HUDEP-2 (cell line): Measurements from ENCODE around the gene ITM2C.
A peak's percentile ranks its signal among the peaks of the same experiment; 100 is the strongest.

Experiments used
- DNase-seq, 76 experiments: peaks; one replicate each; lab custom pipeline; 2025; ENCODE audit not compliant: unreplicated experiment in 76 of 76; lab: John Stamatoyannopoulos, UW

The ITM2C gene

GRCh38 chr2:230905448-230906421, 41.0 kb downstream of the ITM2C start:
- peak in 1 of 76 experiments; percentile 19 for DNase-seq

GRCh38 chr2:230906471-230907230, 41.9 kb downstream of the ITM2C start:
- DNase-seq, result no peak

- DNase-seq, result peak in 1 of 76 experiments; percentile 23
Observed at GRCh38 chr2:230907361-230908091, 42.8 kb downstream of the ITM2C start.

- no peak for DNase-seq
Observed at GRCh38 chr2:230908092-230908594, 43.4 kb downstream of the ITM2C start.

GRCh38 chr2:230908595-230909191, 44.0 kb downstream of the ITM2C start:
- DNase-seq, result peak in 2 of 76 experiments; percentile 12 to 15

GRCh38 chr2:230909841-230910545, 45.3 kb downstream of the ITM2C start:
- no peak for DNase-seq

- no peak for DNase-seq
Observed at GRCh38 chr2:230910546-230911177, 45.9 kb downstream of the ITM2C start.

GRCh38 chr2:230912046-230912445, 47.3 kb downstream of the ITM2C start:
- no peak for DNase-seq

- DNase-seq, result no peak
Observed at GRCh38 chr2:230912724-230913123, 48.0 kb downstream of the ITM2C start.

- no peak for DNase-seq
Observed at GRCh38 chr2:230913406-230914143, 48.8 kb downstream of the ITM2C start.

- DNase-seq, result no peak
Observed at GRCh38 chr2:230914886-230915285, 50.1 kb downstream of the ITM2C start.

GRCh38 chr2:230915319-230915718, 50.6 kb downstream of the ITM2C start:
- DNase-seq, result no peak

- no peak for DNase-seq
Observed at GRCh38 chr2:230916218-230916617, 51.5 kb downstream of the ITM2C start.

- no peak for DNase-seq
Observed at GRCh38 chr2:230919240-230919639, 54.5 kb downstream of the ITM2C start.

GRCh38 chr2:230919681-230920080, 54.9 kb downstream of the ITM2C start:
- DNase-seq, result no peak

GRCh38 chr2:230920167-230920566, 55.4 kb downstream of the ITM2C start:
- no peak for DNase-seq

GRCh38 chr2:230921806-230922595, 57.3 kb downstream of the ITM2C start:
- DNase-seq, result no peak
